HCT116 (cell line): ENCODE measurements around the gene FXYD4. TPM values are rescaled to one million over a fixed set of nuclear protein-coding genes. Genes with fewer than 3 reads are reported as not detected.

Experiments used
- ATAC-seq: fragments of 200-7000 bp; cut with Tn5 transposase; 2 replicates; pipeline ENCODE4 v1.9.1; 2020; ENCODE audit warnings: mild to moderate bottlenecking, moderate library complexity
- BruUV-seq: library from RNA; stranded (reverse); fragments of 400-500 nt; replicated peaks from 2 replicates; lab custom pipeline; 2021; lab: Mats Ljungman, UMichigan
- CTCF ChIA-PET: fragments of 300-600 bp; sonication (Branson Sonifier 250); formaldehyde crosslinking; loops from one replicate; lab custom pipeline; 2021; ENCODE audit warnings: antibody characterized with exemption; lab: Charles Lee
- POLR2A ChIA-PET: fragments of 300-600, 350-600 bp; sonication (Branson Sonifier 250); formaldehyde crosslinking; loops from one replicate; lab custom pipeline; 2021; ENCODE audit warnings: antibody characterized with exemption; lab: Charles Lee
- RAD21 ChIA-PET, 2 experiments: fragments of 300-600 bp; sonication (Branson Sonifier 250); formaldehyde crosslinking; loops; one replicate each; lab custom pipeline; 2023; ENCODE audit warnings: low total read pairs in 2 of 2; ENCODE audit not compliant: uncharacterized antibody in 2 of 2, unreplicated experiment in 2 of 2, low non-redundant PET in 1 of 2; lab: Charles Lee
- DNase-seq: peaks from one replicate; pipeline ENCODE4 v3.0.0-alpha.2; 2010; ENCODE audit warnings: low read depth, low spot score
- H2AFZ ChIP-seq: fragments of 200-600 bp; shearing (Covaris generic), sonication (generic); 2 replicates; pipeline ENCODE4 v1.6.1; 2017; ENCODE audit warnings: low read depth, mixed run types, mixed read lengths, antibody characterized with exemption, low read length; ENCODE audit not compliant: poor library complexity, severe bottlenecking
- H3K27ac ChIP-seq: 2 replicates; pipeline ENCODE4 v1.5.1; 2012; ENCODE audit warnings: low read depth, low read length
- H3K27me3 ChIP-seq: fragments of 200-600 bp; sonication (generic); 2 replicates; pipeline ENCODE4 v1.6.1; 2016; ENCODE audit warnings: mixed run types, low read length, mixed read lengths; ENCODE audit not compliant: insufficient read depth
- H3K36me3 ChIP-seq, 2 experiments: fragments of 200-500 bp in 1 of 2; fragments of 200-600 bp in 1 of 2; sonication (Bioruptor generic) in 1 of 2; sonication (generic) in 1 of 2; 2 replicates each; pipeline versions ENCODE4 v1.5.1 to v1.6.1; 2014 to 2016; ENCODE audit warnings: low read length in 2 of 2, inconsistent platforms in 1 of 2, mixed read lengths in 1 of 2, mixed run types in 1 of 2; ENCODE audit not compliant: insufficient read depth in 2 of 2, control insufficient read depth in 1 of 2
- H3K4me1 ChIP-seq, 2 experiments: fragments of 200-600 bp in 1 of 2; sonication (generic) in 1 of 2; 2 replicates each; pipeline versions ENCODE4 v1.5.1 to v1.6.1; 2012 to 2017; ENCODE audit warnings: low read length in 2 of 2, inconsistent platforms in 1 of 2, mild to moderate bottlenecking in 1 of 2, mixed read lengths in 1 of 2, mixed run types in 1 of 2, moderate library complexity in 1 of 2; ENCODE audit not compliant: insufficient read depth in 2 of 2, control insufficient read depth in 1 of 2
- H3K4me2 ChIP-seq: fragments of 200-600 bp; sonication (generic); 2 replicates; pipeline ENCODE4 v1.6.1; 2017; ENCODE audit warnings: mixed run types, low read length, mixed read lengths
- H3K4me3 ChIP-seq, 2 experiments: fragments of 200-600 bp in 1 of 2; sonication (generic) in 1 of 2; replicated peaks in 1 of 2; 2 replicates each; pipeline ENCODE4 v1.5.1; 2011 to 2016; ENCODE audit warnings: low read length in 2 of 2, control low read depth in 1 of 2, low read depth in 1 of 2, mild to moderate bottlenecking in 1 of 2, mixed read lengths in 1 of 2, mixed run types in 1 of 2
- H3K79me2 ChIP-seq: fragments of 200-600 bp; sonication (generic); 2 replicates; pipeline ENCODE4 v1.6.1; 2017; ENCODE audit warnings: mild to moderate bottlenecking, mixed run types, low read length, moderate library complexity, mixed read lengths; ENCODE audit not compliant: insufficient read depth
- H3K9ac ChIP-seq: fragments of 200-600 bp; sonication (generic); 2 replicates; pipeline ENCODE4 v1.6.1; 2016; ENCODE audit warnings: low read length, mixed read lengths
- H3K9me2 ChIP-seq: fragments of 200-600 bp; sonication (generic), shearing (Covaris generic); 2 replicates; pipeline ENCODE4 v1.6.1; 2017; ENCODE audit warnings: mixed run types, mild to moderate bottlenecking, moderate library complexity; ENCODE audit not compliant: insufficient read depth
- H3K9me3 ChIP-seq, 2 experiments: fragments of 200-500 bp in 1 of 2; fragments of 200-600 bp in 1 of 2; sonication (Bioruptor generic) in 1 of 2; sonication (generic) in 1 of 2; 2 replicates each; pipeline ENCODE4 v1.6.1; 2014 to 2017; ENCODE audit warnings: low read length in 2 of 2, mixed read lengths in 2 of 2, inconsistent platforms in 1 of 2, low read depth in 1 of 2, mild to moderate bottlenecking in 1 of 2, mixed run types in 1 of 2, moderate library complexity in 1 of 2; ENCODE audit not compliant: control insufficient read depth in 1 of 2, insufficient read depth in 1 of 2
- H4K20me1 ChIP-seq: fragments of 200-600 bp; sonication (generic), shearing (Covaris generic); 2 replicates; pipeline ENCODE4 v1.6.1; 2017; ENCODE audit warnings: mixed run types, mild to moderate bottlenecking, moderate library complexity; ENCODE audit not compliant: insufficient read depth
- CTCF ChIP-seq, 3 experiments: fragments of 200-600 bp in 1 of 3; sonication (generic) in 1 of 3; IDR thresholded peaks in 2 of 3; conservative IDR thresholded peaks in 1 of 3; 2 replicates each; pipeline ENCODE4 v1.5.1; 2012 to 2017; ENCODE audit warnings: low read depth in 2 of 3, low read length in 2 of 3, antibody characterized with exemption in 1 of 3, borderline replicate concordance in 1 of 3, control low read depth in 1 of 3, mild to moderate bottlenecking in 1 of 3, mixed read lengths in 1 of 3, mixed run types in 1 of 3, moderate library complexity in 1 of 3; ENCODE audit not compliant: insufficient read depth in 1 of 3
- EZH2 ChIP-seq: fragments of 200-600 bp; sonication (generic); IDR thresholded peaks from 2 replicates; pipeline ENCODE4 v1.6.1; 2017; ENCODE audit warnings: antibody characterized with exemption, mixed run types
- FOSL1 ChIP-seq: IDR thresholded peaks from 2 replicates; pipeline ENCODE4 v1.6.1; 2012; ENCODE audit warnings: low read depth
- JUND ChIP-seq: IDR thresholded peaks from 2 replicates; pipeline ENCODE4 v1.6.1; 2012
- MAX ChIP-seq: IDR thresholded peaks from 2 replicates; pipeline ENCODE4 v1.6.1; 2012
- POLR2A ChIP-seq: IDR thresholded peaks from 2 replicates; pipeline ENCODE4 v1.7.0; 2011; ENCODE audit warnings: borderline replicate concordance; ENCODE audit not compliant: insufficient read depth, insufficient read length; ENCODE audit errors: extremely low read depth
- POLR2AphosphoS5 ChIP-seq: IDR thresholded peaks from 2 replicates; pipeline ENCODE4 v1.6.1; 2011; ENCODE audit warnings: mild to moderate bottlenecking, low read depth, low read length, moderate library complexity
- RAD21 ChIP-seq: IDR thresholded peaks from 2 replicates; pipeline ENCODE4 v1.6.1; 2012; ENCODE audit warnings: low read depth, mild to moderate bottlenecking
- SIN3A ChIP-seq: IDR thresholded peaks from 2 replicates; pipeline ENCODE4 v1.6.1; 2012; ENCODE audit warnings: low read depth
- SRF ChIP-seq: IDR thresholded peaks from 2 replicates; pipeline ENCODE4 v1.6.1; 2012; ENCODE audit warnings: low read depth
- TCF7L2 ChIP-seq: IDR thresholded peaks from 2 replicates; pipeline ENCODE4 v1.7.0; 2011; ENCODE audit warnings: borderline replicate concordance, inconsistent platforms; ENCODE audit not compliant: insufficient read depth, insufficient read length; ENCODE audit errors: extremely low read depth
- ZNF274 ChIP-seq: fragments of 200-500 bp; sonication (Bioruptor generic); IDR thresholded peaks from 2 replicates; pipeline ENCODE4 v1.6.1; 2014; ENCODE audit warnings: mild to moderate bottlenecking, low read depth, low read length, inconsistent platforms
- intact Hi-C: fragments of 100-400 bp; cut with micrococcal nuclease; formaldehyde crosslinking; loops from 2 replicates; pipeline ENCODE4 v1.10.0; 2022
- total RNA-seq: library from RNA; stranded (reverse); gene quantifications from one replicate; pipeline ENCODE4 v1.2.1, GENCODE V29; 2021; ENCODE audit not compliant: unreplicated experiment

FXYD4 gene
- total RNA-seq, 1 experiment from 2014 or later, result 0.71 TPM

GRCh38 chr10:43407148-43407575 is 35.7 kb downstream of the FXYD4 start:
- Histone ChIP-seq H2AFZ (no peak overlapping the region), H3K27ac (peak overlapping the region; percentile 96), H4K20me1 (peaks cover 31% of the 10 kb centered on the region; the same call in 1 of the 2 replicates), H3K79me2 (peaks cover 75% of the 10 kb centered on the region), H3K9me2 (no peaks in the 10 kb centered on the region), H3K9me3 (no peaks in the 10 kb centered on the region), H3K9ac (peak overlapping the region; percentile 100), H3K27me3 (no peaks in the 10 kb centered on the region), H3K36me3 (peaks cover 4 to 15% of the 10 kb centered on the region in 2 experiments; a peak in 2 of 4 replicates), H3K4me2 (peak overlapping the region; percentile 93), H3K4me3 (peak overlapping the region; percentile 92 to 93), H3K4me1 (peaks cover 52 to 70% of the 10 kb centered on the region in 2 experiments)
- DNase-seq (no peak), ATAC-seq (no peak)
- BruUV-seq, result no TSS peak
- intact Hi-C loops, result no loop called here
- RAD21 ChIA-PET, result interaction anchor here in 1 of 2 experiments (0.6 to 0.7 kb wide), 2 partner anchors 18 to 28 kb away, joined by 3 read pairs; no protein-coding TSS in a partner anchor
- POLR2A ChIA-PET, result interaction anchor here (0.8 to 1.8 kb wide), 6 partner anchors 8 to 204 kb away, joined by 4 to 11 read pairs (median 5); no protein-coding TSS in a partner anchor
- CTCF ChIA-PET, result interaction anchor here (1.1 kb wide), 1 partner anchor 47 kb away, joined by 3 read pairs; no protein-coding TSS in a partner anchor
- no peak for TF ChIP-seq FOSL1
- no peak for TF ChIP-seq TCF7L2
- no peak for TF ChIP-seq SIN3A
- TF ChIP-seq MAX, result no peak
- TF ChIP-seq JUND, result no peak
- TF ChIP-seq CTCF (IDR thresholded peaks at IDR 0.05 in 2 of 3, conservative IDR thresholded peaks at IDR 0.05 in 1 of 3; ENCODE audit: borderline replicate concordance in 1 of 3, insufficient read depth in 1 of 3, low read depth in 2 of 3, low read length in 2 of 3), result no peak
- TF ChIP-seq EZH2, result no peak
- no peak for TF ChIP-seq POLR2A
- no peak for TF ChIP-seq POLR2AphosphoS5
- no peak for TF ChIP-seq RAD21
- no peak for TF ChIP-seq SRF
- TF ChIP-seq ZNF274, result no peak
